Gastrocnemius medialis (tissue), 4 donors: ENCODE measurements around the gene GLB1L.

Experiments used
- POLR2A ChIP-seq, 2 donors: fragments of 450-650 bp; IDR thresholded peaks; one replicate each; pipeline ENCODE4 v1.6.1; 2017; ENCODE audit warnings: antibody characterized with exemption in 2 of 2, mild to moderate bottlenecking in 2 of 2, moderate library complexity in 2 of 2
- TF ChIP-seq, protein P1 (sequence below), 5 experiments: fragments of 450-650 bp in 3 of 5; fragments of 200-600 bp in 2 of 5; sonication (generic) in 2 of 5; IDR thresholded peaks in 4 of 5; conservative IDR thresholded peaks in 1 of 5; 1 replicate in 4 of 5; 2 replicates in 1 of 5; pipeline ENCODE4 v1.5.1; 2016 to 2019; ENCODE audit warnings: antibody characterized with exemption in 5 of 5, mild to moderate bottlenecking in 3 of 5, moderate library complexity in 3 of 5

DNA sequence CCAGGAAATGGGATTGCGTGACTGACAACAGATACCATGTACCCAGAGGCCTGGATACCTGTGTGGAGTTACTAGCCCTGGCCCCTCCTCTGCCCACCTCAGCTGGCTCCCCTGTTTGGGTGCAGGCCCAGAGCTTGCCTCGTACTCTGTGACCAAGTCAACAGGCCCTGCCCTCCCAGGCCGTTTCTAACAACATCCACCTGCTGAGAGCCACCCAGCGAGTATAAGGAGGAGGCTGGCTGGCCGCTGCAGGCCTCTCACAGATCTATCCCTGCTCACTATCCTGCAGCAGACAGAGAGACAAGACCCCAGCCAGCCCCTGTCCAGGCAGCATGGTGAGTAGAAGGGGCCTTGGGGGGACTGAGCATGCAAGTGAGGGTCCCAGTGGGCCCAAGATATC lies 21.0 kb upstream of the GLB1L start:
- TF ChIP-seq POLR2A (IDR thresholded peaks at IDR 0.05) = no peak
- TF ChIP-seq, protein P1, sequence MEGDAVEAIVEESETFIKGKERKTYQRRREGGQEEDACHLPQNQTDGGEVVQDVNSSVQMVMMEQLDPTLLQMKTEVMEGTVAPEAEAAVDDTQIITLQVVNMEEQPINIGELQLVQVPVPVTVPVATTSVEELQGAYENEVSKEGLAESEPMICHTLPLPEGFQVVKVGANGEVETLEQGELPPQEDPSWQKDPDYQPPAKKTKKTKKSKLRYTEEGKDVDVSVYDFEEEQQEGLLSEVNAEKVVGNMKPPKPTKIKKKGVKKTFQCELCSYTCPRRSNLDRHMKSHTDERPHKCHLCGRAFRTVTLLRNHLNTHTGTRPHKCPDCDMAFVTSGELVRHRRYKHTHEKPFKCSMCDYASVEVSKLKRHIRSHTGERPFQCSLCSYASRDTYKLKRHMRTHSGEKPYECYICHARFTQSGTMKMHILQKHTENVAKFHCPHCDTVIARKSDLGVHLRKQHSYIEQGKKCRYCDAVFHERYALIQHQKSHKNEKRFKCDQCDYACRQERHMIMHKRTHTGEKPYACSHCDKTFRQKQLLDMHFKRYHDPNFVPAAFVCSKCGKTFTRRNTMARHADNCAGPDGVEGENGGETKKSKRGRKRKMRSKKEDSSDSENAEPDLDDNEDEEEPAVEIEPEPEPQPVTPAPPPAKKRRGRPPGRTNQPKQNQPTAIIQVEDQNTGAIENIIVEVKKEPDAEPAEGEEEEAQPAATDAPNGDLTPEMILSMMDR (IDR thresholded peaks at IDR 0.05 in 4 of 5, conservative IDR thresholded peaks at IDR 0.05 in 1 of 5) = no peak
